ENCODE data around the gene RAD51B. TPM values are rescaled to one million over a fixed set of nuclear protein-coding genes. Genes with fewer than 3 reads are reported as not detected.

Gene RAD51B
- total RNA-seq, 1 experiment from 2014 or later = 8.5 TPM

DNA sequence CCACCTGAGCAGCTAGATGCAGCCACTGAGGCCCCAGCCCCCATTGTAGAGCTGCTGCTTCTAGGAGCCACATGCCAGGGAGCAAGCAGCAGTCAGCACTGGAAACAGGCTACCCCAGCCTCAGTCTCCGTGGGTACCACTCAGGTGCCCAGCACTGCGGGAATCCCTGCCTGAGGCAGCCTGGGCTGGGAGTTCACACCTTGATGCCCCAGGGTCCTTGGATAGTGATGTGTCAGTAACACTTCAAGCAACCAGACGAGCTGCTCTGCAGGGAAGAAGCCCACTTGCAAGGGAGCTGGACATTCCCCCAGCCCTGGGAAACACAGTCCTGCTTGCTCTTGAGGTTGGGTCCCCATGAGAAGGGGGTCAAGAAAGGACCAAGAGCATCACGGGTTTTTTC is 882.6 kb downstream of the RAD51B start:
- in situ Hi-C loops (cut with HindIII; ENCODE audit: low pct_unique_long_range_greater_than_20kb, low sequenced_read_pairs) = no loop called here
- H3K27ac ChIP-seq (ENCODE audit: low read length) = no peak overlapping the region
- H3K4me3 ChIP-seq (ENCODE audit: low read depth in 2 of 2, low read length in 2 of 2) = no peak overlapping the region
- DNase-seq (ENCODE audit: low read depth, low spot score) (no peak), ATAC-seq (no peak)
- BruUV-seq (replicated peaks) = no TSS peak
- H3K4me1 ChIP-seq (ENCODE audit: control insufficient read depth, insufficient read depth, low read length) = no peaks in the 10 kb centered on the region
- no peaks in the 10 kb centered on the region for H3K36me3 ChIP-seq (ENCODE audit: control insufficient read depth, insufficient read depth, low read length)
- CTCF ChIA-PET = interaction anchor here (0.6 kb wide), 1 partner anchor 189 kb away, joined by 3 read pairs; no protein-coding TSS in a partner anchor
- H3K9me3 ChIP-seq (ENCODE audit: control insufficient read depth, insufficient read depth, low read depth, low read length) = no peaks in the 10 kb centered on the region
- POLR2A ChIA-PET = no interaction called here
- no peak for TF ChIP-seq POLR2AphosphoS5 (IDR thresholded peaks at IDR 0.05; ENCODE audit: low read depth, low read length)
- TF ChIP-seq TCF7L2 (IDR thresholded peaks at IDR 0.05; ENCODE audit: low read depth, low read length) = no peak
- TF ChIP-seq CTCF (IDR thresholded peaks at IDR 0.05) = no peak
- no peak for TF ChIP-seq SIN3A (IDR thresholded peaks at IDR 0.05; ENCODE audit: borderline replicate concordance, insufficient read depth, low read depth, low read length)
- TF ChIP-seq, protein P1, sequence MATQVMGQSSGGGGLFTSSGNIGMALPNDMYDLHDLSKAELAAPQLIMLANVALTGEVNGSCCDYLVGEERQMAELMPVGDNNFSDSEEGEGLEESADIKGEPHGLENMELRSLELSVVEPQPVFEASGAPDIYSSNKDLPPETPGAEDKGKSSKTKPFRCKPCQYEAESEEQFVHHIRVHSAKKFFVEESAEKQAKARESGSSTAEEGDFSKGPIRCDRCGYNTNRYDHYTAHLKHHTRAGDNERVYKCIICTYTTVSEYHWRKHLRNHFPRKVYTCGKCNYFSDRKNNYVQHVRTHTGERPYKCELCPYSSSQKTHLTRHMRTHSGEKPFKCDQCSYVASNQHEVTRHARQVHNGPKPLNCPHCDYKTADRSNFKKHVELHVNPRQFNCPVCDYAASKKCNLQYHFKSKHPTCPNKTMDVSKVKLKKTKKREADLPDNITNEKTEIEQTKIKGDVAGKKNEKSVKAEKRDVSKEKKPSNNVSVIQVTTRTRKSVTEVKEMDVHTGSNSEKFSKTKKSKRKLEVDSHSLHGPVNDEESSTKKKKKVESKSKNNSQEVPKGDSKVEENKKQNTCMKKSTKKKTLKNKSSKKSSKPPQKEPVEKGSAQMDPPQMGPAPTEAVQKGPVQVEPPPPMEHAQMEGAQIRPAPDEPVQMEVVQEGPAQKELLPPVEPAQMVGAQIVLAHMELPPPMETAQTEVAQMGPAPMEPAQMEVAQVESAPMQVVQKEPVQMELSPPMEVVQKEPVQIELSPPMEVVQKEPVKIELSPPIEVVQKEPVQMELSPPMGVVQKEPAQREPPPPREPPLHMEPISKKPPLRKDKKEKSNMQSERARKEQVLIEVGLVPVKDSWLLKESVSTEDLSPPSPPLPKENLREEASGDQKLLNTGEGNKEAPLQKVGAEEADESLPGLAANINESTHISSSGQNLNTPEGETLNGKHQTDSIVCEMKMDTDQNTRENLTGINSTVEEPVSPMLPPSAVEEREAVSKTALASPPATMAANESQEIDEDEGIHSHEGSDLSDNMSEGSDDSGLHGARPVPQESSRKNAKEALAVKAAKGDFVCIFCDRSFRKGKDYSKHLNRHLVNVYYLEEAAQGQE (IDR thresholded peaks at IDR 0.05; ENCODE audit: insufficient read depth in 1 of 2, low read depth in 2 of 2, low read length in 1 of 2) = no peak
- intact Hi-C loops (cut with micrococcal nuclease; ENCODE audit: unreplicated experiment) = no loop called here
- H3K27me3 ChIP-seq (ENCODE audit: control insufficient read depth, insufficient read depth, low read length) = no peaks in the 10 kb centered on the region

GRCh38 chr14:68702578-68702977 is 883.0 kb downstream of the RAD51B start:
- H3K27me3 ChIP-seq (ENCODE audit: control insufficient read depth, insufficient read depth, low read length) = no peaks in the 10 kb centered on the region
- no TSS peak for BruUV-seq (replicated peaks)
- ATAC-seq = no peak
- H3K36me3 ChIP-seq (ENCODE audit: control insufficient read depth, insufficient read depth, low read length) = no peaks in the 10 kb centered on the region
- no peak for DNase-seq (ENCODE audit: low read depth, low spot score)
- no peaks in the 10 kb centered on the region for H3K4me1 ChIP-seq (ENCODE audit: control insufficient read depth, insufficient read depth, low read length)
- CTCF ChIA-PET = interaction anchor here (0.6 kb wide), 1 partner anchor 189 kb away, joined by 3 read pairs; no protein-coding TSS in a partner anchor
- no peak overlapping the region for H3K4me3 ChIP-seq (ENCODE audit: low read depth in 2 of 2, low read length in 2 of 2)
- no peaks in the 10 kb centered on the region for H3K9me3 ChIP-seq (ENCODE audit: control insufficient read depth, insufficient read depth, low read depth, low read length)
- no peak overlapping the region for H3K27ac ChIP-seq (ENCODE audit: low read length)
- TF ChIP-seq SIN3A (IDR thresholded peaks at IDR 0.05; ENCODE audit: borderline replicate concordance, insufficient read depth, low read depth, low read length) (no peak), TCF7L2 (IDR thresholded peaks at IDR 0.05; ENCODE audit: low read depth, low read length) (no peak), POLR2AphosphoS5 (IDR thresholded peaks at IDR 0.05; ENCODE audit: low read depth, low read length) (no peak), CTCF (IDR thresholded peaks at IDR 0.05) (no peak)
- TF ChIP-seq, protein P1 (IDR thresholded peaks at IDR 0.05; ENCODE audit: insufficient read depth in 1 of 2, low read depth in 2 of 2, low read length in 1 of 2) = no peak
- POLR2A ChIA-PET = no interaction called here
- intact Hi-C loops (cut with micrococcal nuclease; ENCODE audit: unreplicated experiment) (no loop called here), in situ Hi-C loops (cut with HindIII; ENCODE audit: low pct_unique_long_range_greater_than_20kb, low sequenced_read_pairs) (no loop called here)
